HG03460 (cell line): ENCODE measurements around the gene TNMD.

Source experiments
- ATAC-seq: cut with Tn5 transposase; IDR thresholded peaks from one replicate; pipeline ENCODE4 v1.9.1; 2021; ENCODE audit not compliant: unreplicated experiment

The TNMD gene

DNA sequence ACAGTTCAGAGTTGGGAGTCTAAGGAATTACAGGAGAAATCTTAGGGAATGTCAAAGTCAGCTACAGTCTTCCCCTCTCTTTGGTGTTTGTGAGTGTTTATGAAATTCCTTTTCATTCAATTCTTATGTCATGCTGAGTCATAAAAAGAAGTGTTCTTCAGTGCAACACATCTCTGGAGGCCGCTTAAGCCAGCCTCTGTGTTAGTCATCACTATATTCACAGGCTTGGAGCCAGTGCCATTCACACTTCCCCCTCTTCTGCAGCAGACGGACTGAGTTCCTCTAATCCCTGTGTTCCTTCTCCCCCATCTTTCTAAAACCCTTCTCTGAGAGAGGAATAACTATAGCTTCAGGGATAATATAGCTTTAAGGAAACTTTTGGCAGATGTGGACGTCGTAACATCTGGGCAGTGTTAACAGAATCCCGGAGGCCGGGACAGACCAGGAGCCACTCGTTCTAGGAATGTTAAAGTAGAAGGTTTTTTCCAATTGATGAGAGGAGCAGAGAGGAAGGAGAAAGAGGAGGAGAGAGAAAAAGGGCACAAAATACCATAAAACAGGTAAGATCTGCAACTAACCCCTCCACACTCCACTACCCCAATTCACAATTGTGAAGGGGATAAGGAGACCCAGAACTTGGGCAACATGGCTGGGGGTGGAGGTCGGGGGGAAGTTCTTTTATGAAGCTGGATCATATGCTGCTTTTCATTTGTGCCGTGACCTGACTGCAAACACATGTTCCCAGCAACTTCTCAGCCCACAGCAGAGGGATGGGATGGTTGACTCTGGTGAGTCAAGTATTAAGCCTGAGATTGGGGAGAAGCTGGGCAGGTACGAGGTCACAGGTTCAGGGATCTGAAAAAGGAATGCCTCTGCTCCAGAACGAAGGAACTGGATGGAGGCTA is 59.5 kb downstream of the TNMD start, which contains the start of gene SRPX2:
Gene SRPX2, plus strand, starts transcription at position 244 of the 905 bp plus-strand sequence. CDS start 2,124 bp downstream, outside the sequence.
- ATAC-seq, result no peak

DNA sequence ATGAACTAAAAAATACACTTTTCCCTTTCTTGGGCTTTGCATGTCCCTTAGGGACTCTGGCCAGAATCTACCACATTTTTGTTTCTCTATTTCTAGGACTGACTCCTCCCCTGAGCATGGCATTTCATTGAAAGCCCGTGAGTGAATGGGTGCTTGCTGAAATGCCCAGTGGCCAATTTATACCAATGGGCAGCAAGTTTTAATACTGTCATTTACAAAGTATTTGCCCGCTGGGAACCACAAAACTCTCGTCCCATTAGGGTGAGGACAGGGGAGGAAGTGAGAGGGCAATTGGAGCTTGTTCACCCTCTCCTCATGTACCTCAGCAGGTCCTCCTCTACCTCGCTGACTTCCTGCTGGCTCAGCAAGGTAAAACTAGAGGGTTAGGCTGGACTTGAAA is 60.4 kb downstream of the TNMD start:
- ATAC-seq, result no peak

DNA sequence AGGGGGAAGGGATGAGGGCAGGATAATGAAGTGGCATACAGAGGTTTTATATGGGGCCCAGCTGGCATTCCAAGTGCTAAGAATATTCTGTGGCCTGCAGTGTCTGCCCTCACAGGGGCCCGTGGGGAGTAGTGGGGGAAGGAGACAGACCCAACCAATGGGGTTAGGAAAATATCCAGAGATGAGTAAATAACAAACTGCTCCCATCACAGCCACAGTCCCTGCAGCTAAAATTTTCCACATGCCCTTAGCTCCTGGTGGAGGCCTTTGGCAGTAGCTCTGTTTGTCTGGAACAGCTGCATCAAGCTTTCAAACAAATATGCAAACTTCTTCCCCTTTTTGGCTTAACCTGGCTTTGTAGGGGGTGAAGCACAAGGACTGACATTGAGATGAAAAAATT is 62.4 kb downstream of the TNMD start:
- no peak for ATAC-seq

DNA sequence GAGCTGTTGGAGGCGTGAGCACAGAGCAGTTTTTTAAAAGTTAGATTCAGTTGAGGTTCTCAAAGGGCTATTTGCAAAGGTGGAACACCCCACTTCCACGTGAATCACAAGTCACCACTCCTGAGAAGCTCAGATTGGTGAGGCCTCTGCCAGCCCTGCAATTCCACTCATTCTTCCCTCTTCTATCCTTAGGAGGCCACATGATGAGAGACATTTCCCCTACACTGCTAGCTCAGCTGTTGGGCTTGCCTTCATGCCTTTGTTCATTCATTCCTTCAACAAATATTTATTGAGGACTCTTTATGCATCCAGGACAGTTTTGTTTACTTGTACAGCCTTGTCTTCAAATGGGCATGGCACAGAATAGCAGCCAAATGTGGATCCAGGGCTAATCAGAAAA is 63.0 kb downstream of the TNMD start:
- ATAC-seq, result no peak

DNA sequence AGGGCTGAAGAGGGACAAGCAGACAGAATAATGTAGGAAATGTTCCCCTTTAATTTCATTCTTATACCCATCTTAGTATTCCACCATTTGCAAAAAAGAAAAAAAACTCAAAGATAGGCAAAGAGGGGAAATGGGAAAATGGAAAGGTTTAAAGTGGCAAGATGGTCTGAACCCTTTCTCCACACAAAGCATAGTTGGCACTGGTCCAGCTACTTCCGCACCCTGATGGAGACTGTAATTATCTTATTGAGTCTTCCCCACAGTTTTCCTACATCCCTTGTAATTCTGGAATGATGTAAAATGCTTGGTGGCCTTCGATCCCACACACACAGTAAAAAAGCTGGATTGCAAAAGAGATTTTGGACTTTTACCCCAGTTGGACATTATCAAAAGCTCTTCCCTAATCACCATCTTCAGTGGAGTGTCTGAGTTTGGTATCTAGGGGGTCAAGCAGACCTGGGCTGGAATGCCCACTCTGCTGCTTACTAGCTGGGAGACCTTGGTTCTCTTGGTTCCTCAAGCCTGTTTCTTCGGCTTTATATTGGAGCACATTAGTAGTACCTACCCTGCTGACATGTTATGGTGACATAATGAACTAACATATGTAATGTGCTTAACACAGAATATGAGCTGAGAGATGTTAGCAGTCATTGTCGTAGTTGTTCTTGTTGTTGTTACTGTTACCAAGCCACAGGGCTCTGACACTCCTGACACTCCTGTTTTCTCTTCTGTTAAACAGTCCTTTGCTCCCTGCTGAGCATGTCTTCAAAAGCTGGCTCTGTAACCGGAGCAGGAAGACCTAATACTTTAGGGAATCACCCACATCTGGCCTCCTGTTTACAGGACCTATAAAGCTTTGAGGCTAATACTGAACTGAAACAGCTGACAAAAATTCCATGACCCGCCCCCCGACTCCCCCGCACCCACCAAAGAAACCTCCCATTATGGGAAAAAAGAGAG is 64.0 kb downstream of the TNMD start:
- ATAC-seq, result no peak
